Prostate gland (tissue), 2 donors: Measurements from ENCODE around the gene NOB1.

Experiments
- POLR2A ChIP-seq: fragments of 450-650 bp; IDR thresholded peaks from one replicate; pipeline ENCODE4 v1.6.1; 2016; ENCODE audit warnings: antibody characterized with exemption, mild to moderate bottlenecking
- TF ChIP-seq, protein P1 (sequence below), 4 experiments: fragments of 200-600 bp in 2 of 4; fragments of 450-650 bp in 2 of 4; sonication (generic) in 2 of 4; IDR thresholded peaks; 1 replicate in 3 of 4; 2 replicates in 1 of 4; pipeline ENCODE4 v1.5.1; 2016 to 2019; ENCODE audit warnings: antibody characterized with exemption in 4 of 4, mild to moderate bottlenecking in 2 of 4, moderate library complexity in 2 of 4

DNA sequence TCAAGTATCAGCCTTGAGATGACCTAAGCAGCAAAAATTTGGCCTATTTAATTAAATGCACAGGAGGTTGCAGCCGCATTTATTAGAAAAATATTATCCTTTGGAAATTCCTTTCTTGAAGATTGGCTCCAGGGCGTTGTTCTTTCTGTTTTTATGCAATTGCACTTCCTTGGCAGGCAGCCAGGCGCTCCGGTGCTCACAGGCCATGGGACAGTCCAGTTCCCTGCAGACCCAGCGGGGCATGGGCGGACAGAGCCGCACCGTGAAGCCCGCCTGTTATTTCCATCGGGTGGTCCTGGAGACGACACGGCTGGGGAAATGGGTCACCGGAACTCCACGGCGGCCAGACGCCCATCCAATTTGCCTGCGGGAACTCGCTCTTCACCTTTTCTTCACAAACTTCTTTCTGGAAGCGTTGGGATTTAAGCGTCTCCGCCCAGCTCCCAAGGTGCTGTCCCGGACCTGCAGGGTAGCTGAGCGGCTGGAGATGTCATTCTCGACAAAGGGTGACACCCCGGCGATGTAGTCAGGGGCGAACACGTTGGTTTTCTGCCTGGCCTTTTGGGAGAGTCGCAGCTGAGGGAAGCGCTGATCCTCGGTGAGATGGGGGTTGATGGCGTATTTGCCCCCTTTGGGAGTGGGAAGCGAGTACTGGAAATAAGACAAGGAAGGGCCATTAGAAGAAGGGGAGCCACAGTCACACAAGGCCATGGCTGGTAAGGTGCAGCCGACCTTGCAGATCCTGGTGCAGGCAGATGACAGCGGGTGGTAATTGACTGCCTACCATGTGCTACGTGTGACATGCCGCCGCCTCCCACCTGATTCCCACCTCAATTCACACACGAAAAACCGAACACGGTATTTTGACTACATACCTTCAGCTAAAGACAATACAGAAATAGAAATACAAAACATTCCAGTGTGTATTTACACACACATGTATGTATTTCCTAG lies 12.5 kb downstream of the NOB1 start:
- no peak for TF ChIP-seq POLR2A
- TF ChIP-seq, protein P1, sequence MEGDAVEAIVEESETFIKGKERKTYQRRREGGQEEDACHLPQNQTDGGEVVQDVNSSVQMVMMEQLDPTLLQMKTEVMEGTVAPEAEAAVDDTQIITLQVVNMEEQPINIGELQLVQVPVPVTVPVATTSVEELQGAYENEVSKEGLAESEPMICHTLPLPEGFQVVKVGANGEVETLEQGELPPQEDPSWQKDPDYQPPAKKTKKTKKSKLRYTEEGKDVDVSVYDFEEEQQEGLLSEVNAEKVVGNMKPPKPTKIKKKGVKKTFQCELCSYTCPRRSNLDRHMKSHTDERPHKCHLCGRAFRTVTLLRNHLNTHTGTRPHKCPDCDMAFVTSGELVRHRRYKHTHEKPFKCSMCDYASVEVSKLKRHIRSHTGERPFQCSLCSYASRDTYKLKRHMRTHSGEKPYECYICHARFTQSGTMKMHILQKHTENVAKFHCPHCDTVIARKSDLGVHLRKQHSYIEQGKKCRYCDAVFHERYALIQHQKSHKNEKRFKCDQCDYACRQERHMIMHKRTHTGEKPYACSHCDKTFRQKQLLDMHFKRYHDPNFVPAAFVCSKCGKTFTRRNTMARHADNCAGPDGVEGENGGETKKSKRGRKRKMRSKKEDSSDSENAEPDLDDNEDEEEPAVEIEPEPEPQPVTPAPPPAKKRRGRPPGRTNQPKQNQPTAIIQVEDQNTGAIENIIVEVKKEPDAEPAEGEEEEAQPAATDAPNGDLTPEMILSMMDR (IDR thresholded peaks at IDR 0.05) = no peak
